NCI-H526 (cell line): ENCODE data around the gene SSTR4.
"Not testable (repeated sequence)": the region's sequence is repeated elsewhere in the genome, so short reads cannot be mapped to it uniquely, and the experiment has no call there.

Experiments used
- DNase-seq, 2 experiments: peaks; one replicate each; lab custom pipeline; 2025; lab: John Stamatoyannopoulos, UW

The SSTR4 gene, protein sequence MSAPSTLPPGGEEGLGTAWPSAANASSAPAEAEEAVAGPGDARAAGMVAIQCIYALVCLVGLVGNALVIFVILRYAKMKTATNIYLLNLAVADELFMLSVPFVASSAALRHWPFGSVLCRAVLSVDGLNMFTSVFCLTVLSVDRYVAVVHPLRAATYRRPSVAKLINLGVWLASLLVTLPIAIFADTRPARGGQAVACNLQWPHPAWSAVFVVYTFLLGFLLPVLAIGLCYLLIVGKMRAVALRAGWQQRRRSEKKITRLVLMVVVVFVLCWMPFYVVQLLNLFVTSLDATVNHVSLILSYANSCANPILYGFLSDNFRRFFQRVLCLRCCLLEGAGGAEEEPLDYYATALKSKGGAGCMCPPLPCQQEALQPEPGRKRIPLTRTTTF

DNA sequence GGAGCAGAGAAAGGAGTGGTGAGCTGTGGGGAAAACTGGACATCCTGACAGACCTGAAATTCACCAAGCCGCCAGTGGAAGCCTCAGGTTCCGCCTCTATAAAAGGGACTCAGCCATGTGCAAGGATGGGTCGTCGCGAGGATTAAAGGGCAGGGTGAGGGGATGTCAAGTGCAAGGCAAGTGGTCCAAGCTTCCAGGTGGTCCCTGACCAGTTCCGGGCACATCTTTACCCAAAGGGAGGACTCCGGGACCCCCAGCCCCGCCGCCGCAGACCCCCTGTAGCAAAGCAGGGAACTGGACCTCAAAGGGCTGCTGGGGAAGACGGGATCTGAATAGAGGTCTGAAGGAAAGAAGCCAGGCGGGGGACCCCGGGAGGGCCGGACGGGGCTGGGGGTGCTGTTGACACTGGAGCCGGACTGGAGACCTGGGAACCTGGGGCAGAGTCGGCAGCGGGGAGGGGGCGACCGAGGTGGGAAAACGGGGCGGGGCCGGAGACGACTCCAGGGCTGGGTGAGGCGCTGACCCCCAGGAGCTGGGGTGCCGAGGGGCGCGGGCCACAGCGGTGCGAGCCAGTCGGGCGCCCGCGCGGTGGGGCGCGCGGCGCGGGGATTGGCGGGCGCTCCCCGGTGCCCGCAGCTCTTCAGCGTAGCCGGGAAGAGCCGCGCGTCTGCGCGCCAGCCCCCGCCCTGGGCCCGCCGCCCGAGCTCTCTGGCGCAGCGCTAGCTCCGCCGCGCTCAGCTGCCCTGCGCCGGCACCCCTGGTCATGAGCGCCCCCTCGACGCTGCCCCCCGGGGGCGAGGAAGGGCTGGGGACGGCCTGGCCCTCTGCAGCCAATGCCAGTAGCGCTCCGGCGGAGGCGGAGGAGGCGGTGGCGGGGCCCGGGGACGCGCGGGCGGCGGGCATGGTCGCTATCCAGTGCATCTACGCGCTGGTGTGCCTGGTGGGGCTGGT lies at the start of gene SSTR4:
Gene SSTR4, plus strand, starts transcription at position 592 of the 951 bp plus-strand sequence. Its CDS starts 172 bp downstream, at position 764.
- no peak for DNase-seq

DNA sequence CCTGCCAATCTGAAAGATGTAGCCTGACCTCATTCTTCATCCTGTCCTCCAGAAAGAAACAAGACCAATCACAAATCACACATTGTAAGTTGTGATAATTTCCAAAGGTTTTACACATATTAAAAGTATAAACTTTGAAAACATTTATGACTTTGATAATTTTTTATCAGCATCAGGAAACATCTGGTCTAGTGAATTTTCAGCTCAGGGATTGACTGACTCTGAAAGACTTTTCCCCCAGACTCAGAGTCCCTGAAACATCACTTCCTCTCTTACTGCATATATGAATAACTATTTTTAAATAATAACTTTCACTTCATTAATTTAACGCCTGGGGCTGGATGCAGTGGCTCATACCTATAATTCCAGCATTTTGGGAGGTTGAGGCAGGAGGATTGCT lies 48.5 kb upstream of the SSTR4 start:
- no peak for DNase-seq

DNA sequence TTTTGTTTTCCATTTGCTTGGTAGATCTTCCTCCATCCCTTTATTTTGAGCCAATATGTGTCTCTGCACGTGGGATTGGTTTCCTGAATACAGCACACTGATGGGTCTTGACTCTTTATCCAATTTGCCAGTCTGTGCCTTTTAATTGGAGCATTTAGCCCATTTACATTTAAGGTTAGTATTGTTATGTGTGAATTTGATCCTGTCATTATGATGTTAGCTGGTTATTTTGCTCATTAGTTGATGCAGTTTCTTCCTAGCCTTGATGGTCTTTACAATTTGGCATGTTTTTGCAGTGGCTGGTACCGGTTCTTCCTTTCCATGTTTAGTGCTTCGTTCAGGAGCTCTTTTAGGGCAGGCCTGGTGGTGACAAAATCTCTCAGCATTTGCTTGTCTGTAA lies 43.7 kb upstream of the SSTR4 start:
- not testable (repeated sequence) for DNase-seq

DNA sequence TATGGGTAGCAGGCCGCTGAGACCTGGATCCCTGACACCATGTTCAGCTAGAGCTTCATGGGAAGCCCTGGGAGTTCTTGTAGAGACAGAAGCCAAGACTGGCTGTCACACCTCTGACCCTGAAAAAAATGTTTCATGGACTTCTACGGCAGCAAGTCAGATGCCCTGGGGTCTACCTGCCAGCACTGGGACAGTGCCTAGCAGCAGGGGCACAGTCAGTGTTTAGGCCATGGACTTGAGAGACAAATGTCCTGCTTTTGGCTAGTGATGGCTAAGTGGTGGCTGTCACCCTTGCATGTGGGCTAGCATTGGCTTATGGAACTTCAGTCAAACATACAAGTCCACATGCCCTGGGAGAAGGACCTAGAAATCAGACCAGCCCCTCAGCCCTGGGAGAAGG lies 41.3 kb upstream of the SSTR4 start:
- no peak for DNase-seq

DNA sequence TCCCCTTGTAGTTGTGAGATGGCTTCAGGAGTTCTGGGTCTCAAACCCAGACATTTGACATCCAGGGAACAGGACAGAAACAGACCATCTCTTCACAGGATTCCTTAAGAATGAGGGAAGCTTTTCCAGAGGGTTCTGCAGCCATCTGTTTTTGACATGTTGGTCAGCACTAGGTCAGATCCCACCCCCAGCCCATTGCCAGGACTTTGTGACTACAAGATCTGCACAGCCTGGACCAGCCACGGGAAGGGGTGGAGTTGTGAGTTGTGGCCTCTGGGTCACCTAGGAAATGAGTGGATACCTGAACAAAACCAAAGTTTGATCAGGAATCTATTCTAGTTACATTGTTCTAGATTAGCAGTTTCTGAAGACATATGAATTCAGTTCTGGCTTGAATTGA lies 39.2 kb upstream of the SSTR4 start:
- DNase-seq: no peak

DNA sequence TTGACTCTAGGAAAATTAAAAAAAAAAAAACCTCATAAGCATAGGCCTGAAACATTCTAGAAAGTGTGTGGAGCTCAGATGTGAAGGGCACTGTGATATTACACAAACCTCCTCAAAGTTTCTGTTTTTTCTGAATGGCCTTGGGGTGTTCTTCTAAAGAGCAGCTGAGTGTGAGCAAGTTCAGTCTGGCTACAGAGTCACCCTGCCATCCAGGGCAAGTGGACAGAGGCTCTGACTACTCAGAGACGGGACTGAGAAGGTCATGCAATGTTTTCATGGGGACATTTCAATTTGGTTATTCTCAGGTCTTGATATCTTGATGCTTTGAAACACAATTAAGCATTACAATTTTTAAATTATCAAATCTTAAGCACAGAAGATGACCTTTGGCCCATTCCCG lies 36.6 kb upstream of the SSTR4 start:
- no peak for DNase-seq

DNA sequence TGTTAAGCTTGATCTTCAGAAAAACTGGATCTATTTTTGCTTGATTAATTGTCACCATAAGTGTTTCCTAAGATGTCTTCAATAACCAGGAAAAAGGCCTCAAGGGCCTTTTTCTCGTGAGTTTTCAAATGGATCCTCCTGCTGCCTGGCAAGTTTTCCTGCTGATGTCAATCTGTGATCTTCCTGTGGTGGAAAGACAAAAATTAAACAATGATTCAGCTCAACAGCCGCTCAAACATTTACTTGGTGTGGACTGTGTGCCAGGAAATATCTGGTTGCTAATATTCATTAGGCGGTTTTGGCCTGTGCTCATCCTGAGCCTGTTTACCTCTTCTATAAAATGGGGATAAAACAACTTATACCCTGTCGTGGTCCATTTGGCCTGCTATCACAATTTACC lies 35.4 kb upstream of the SSTR4 start:
- no peak for DNase-seq

DNA sequence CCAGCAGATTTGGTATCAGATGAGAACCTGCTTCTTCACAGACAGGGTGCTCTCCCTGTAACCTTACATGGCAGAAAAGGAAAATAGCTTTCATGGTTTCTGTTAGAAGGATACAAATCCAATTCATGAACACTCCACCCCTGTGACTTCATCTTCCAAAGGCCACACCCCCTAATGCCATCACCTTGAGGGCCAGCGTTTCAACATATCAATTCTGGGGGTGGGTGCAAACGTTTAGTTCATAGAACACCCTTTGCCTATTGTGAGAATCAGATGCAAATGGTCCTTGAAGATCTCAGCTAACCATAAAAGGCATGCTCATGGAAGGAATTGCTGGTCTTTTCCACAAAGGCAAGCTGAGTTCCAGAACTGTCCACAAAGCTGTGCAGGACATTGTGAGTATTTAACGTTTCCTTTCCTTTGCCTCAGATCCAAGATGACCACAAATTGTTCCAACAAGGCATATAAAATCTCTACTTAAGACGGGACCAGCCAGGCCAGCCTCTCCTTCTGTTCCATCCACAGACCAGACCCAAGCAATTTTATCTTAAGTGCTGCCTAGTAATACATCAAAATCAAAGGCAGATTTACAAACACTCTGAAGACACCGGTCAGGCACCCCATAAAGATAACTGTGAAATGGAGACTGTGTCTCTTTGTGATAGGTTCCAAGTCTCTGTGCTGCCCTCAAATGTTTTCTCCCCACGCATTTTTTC lies 34.7 kb upstream of the SSTR4 start:
- DNase-seq: no peak

DNA sequence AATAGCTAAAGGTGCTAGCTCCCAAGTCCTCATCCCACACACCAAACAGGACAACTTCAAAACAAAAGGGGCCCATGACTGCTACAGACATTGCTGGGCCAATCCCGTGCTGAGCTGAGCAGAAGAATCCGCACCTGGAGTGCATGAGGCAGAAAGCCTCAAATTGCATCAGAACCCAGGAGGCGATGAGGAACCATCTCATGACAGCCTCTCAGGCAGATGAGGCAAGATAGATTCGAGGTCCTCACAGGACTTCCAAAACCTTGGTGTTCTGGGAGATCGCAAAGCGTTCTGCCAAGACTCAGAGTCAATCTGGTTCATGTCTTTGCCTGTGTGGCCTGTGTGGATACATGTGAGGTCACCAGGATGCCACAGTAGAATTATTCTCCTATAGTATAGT lies 32.8 kb upstream of the SSTR4 start:
- no peak for DNase-seq

DNA sequence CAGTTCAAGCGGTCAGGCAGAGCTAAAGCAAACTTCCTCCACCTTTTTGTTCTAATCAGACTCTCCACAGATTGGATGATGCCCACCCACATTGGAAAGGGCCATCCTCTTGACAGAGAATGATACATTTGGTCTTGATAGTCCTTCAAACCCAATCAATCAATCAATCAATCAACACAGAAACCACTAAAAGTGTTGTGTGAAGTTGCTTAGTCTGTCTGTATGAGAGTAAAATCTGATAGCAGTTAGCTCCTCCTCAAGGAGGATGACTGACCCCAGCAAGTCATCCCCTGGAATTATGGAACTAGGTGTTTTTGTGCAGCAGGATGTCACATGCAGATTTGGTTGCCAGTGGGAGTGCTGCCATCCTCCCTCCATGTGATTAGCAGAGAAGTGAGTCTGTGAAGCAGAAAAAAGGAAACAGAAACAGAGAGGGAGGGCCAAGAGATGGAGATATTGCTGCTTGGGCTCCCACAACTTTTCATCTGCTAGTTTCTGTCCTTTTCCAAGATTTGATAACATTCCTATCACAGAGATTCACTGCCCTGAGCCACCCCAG lies 32.0 kb upstream of the SSTR4 start:
- no peak for DNase-seq

DNA sequence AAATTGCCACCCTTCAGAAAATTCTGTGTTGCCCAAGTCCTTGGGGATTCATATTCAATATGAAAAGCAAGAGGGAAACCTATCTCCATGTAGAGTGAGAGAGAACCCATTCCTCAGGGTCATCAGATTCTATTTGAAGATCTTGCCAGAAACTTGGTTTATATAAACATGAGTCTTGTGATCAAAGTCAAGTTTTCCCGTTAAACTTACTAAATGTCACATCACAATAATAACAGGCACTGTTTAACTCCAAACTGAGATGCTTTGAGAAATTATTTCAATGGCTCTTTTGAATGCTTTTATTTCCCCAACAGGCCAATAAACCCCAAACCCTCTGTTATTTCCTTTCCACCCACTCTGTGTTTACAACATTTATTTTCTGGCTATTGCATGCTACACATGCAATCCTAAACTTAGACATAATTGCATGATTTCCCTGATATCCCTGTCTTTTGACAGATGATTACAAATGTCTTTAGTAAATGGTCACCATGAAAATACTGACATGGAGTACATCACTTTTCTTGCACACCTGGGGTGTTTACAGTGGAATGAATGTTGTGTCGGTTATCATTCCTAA lies 31.1 kb upstream of the SSTR4 start:
- DNase-seq: no peak

DNA sequence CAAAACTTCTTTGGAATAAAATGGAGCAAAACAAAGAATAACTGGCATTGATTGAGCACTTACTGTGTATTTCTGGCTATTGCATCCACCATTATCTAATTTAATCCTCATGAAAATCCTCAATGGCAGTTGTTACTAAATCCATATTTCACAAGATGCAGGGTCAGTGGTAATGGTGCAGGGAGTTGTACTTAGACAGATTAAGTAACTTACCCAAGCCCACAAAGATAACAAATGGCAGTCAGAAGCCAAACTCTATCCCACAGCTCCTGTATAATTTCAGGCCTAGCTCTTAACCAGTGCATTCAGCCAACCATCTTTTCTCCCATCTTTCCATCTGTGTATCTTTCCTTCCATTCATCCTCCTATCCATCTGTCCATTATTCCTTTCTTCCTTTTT lies 29.3 kb upstream of the SSTR4 start:
- no peak for DNase-seq

DNA sequence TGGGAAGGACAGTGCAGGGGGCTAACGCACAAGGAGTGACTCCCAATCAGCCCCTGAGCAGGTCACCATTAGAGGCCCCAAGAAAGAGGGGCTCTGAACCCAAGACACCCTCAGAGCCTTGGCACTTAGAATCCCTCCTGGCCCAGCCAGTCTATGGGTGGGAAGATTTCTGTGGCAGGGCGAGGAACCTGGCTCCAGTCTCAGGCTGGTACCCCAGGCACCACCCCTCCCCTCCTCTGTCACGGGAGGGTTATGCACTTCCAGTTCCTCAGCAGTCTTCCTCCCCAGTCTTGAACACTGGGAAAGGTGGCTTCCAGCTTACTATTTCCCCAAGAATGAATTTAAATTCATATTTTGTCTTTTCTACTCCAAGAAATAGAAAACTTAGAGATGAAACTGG lies 27.6 kb upstream of the SSTR4 start:
- DNase-seq: no peak

DNA sequence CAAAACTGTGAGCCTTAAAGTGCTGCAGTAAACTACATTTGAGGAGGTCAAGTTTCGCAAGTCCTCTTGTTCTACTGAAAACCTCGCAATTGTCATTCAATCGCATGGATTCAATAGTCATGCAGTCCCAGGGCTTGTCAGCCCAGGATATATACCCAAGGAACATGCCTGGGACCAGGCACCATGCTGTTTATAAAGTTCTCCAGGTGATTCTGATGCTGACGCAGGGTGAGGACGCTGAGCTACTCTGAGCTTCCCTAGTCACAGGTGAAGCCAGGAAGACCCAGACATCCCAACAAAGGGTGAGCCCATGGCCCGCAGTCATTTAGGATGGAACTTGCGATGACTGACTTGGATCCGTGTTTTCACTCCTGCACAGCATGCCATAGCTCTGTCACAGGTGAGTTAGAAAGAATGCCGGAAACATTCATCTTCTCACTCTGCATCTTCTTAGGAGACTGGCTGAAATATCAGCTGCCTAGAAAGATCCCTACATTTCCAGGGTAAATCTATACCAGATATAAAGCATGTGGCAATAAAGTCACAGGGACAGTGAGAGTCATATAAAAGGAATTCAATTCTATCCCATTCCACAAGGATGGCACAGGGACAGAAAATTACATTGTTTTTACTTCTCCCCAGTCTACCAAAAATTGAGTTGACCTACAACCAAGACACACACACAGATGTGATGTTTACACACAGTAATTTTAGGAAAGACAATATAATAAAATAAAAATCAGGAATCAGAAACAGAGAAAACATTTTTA lies 27.0 kb upstream of the SSTR4 start:
- DNase-seq: no peak

DNA sequence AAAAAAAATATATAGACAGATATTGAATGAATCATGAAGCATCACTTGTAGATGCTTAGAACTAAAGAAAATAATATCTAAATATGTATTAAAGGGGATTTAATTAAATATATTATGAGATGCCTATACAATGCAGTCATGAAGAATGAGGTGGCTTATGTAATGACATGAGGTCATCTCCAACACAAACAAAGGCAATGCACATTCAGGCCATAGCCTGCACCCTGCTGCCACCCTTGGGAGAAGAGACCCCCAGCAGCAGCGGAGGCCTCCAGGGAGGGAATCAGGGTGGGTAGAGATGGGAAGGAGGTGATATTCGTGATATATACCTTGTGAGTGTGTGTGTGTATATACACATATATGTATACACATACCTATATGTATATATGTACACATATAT lies 26.4 kb upstream of the SSTR4 start:
- no peak for DNase-seq

DNA sequence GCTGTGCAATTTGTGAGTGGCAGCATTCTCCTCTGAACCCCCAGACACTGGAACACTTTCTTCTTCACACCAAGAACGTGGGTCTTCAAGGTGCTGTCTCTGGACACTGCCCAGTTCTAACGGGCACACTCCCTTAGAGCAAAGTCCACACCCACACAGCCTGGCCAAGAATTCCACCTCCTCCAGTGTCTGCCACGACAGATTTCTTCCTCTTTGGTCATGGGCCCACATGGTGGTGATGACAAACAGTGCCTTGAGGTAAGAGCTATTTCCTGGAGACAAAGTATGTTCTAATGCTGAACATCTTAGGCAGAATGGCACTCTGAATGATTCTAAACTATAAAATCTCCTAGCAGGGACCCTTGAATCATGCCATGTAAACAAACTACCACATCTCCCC lies 25.5 kb upstream of the SSTR4 start:
- no peak for DNase-seq

DNA sequence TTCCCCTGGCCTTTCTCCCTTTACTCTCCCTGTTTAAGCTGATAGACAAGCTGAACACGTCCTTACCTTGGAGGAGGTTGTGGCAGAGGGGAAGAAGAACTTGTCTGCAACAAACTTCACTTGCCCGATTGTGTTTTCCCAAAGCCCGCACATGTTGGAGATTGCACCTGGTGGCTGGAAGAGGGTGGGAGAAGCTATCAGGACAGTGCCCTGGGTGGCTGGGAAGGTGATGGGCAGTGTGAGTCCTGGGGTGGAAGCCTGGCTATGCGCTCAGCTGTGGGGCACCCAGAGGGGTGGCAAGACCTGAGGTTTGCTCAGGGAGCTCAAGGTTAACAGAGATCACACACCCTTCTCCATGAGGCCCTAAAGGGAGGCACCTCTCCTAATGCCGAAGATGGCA lies 25.0 kb upstream of the SSTR4 start:
- no peak for DNase-seq

DNA sequence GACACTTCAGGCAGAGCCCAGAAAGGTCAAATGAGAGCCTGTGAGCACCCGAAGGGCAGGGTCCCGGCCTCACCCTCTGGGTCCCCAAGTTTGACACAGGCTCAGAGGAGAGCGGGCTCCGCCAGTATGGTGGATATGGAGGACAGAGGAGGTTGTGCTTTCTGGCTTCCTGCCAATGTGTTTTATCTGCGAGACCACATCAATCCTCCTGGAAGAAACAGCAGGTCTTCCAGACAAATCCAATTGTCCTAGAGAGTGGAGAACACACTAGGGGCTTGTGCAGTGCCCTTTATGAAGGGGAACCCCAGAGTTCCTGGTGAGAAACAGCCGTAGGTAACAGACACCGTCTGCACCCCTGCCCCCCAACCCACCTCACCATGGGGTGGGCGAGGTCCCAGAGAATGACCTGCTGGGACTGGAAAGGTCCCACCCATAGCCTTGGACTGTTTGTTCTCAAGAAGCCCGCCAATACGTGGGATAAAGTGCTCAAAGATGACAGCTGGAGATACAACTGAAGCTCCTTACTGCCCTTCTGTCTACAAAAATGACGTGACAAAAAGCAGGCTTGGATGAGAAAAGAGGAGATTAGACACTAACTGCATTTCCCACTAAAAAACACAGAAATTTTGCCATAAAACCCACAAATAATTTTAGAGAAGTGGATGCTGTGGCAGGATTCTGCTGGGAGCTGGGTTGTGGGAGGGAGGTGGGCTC lies 23.9 kb upstream of the SSTR4 start:
- DNase-seq: no peak

DNA sequence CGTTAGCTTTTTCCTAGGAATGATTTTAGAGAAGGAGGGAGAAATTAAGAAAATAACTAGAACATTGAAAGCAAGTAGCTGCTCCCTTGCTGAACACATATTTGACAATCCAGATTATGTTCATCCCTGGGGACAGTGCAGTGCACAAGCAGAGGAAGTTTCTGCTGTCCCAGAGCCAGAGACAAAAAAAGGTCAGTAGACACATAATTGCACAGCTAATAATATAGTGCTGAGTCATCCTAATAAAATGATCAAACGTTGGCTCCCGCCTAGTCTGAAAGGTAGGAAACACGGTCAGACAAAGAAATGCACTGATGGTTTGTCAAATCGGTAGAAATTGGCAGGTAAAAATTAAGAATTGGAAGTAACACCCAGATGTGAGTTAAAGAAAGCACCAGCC lies 21.7 kb upstream of the SSTR4 start:
- no peak for DNase-seq

DNA sequence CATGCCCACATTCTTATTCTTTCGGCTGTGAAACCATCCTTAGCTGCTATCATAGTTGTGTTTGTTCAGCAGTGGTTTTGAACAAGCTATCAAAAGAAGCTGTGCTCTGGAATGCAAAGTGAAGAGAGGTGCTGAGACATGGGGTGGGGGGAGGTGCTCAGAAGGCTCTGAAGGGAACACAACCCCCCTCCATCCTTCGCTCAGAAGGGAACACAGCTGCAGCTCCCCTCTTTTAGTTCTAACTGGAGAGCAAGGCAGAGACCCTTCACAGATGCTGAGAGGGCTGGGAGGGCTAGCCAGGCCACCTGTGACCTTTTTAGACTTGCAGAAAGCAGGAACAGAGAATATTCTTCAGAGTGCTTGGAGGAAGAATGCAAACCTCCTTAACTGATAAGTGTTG lies 17.6 kb upstream of the SSTR4 start:
- DNase-seq: no peak
